ENCODE data around the gene PDLIM1. TPM values are rescaled to one million over a fixed set of nuclear protein-coding genes. Genes with fewer than 3 reads are reported as not detected.

Gene PDLIM1
- total and polyA plus RNA-seq, 2 experiments from 2014 or later, result 111 to 233 TPM

GRCh38 chr10:95246582-95247051, 44.2 kb downstream of the PDLIM1 start:
- Histone ChIP-seq H3K36me3 (ENCODE audit: insufficient read depth) (peaks cover 21% of the 10 kb centered on the region), H2AFZ (no peak overlapping the region), H3F3A (replicated peaks; ENCODE audit: low read depth) (0 out of 2 replicates have a peak, but pooled peaks cover 22% of the 10 kb centered on the region), H3K4me1 (ENCODE audit: insufficient read depth) (peaks cover 27% of the 10 kb centered on the region), H3K4me3 (no peak overlapping the region), H4K20me1 (replicated peaks; ENCODE audit: insufficient read depth) (no peaks in the 10 kb centered on the region; the same call in 1 of the 2 replicates), H3K4me2 (no peak overlapping the region), H3K79me2 (replicated peaks; ENCODE audit: insufficient read depth) (peaks cover 4% of the 10 kb centered on the region), H3K27me3 (ENCODE audit: insufficient read depth) (no peaks in the 10 kb centered on the region), H3K9me2 (ENCODE audit: insufficient read depth) (no peaks in the 10 kb centered on the region), H3K27ac (ENCODE audit: low read depth) (peak overlapping the region; percentile 67)
- Mint-ChIP-seq H3K4me3 (no peak overlapping the region), H3K9me3 (no peaks in the 10 kb centered on the region), H3K36me3 (ENCODE audit: low read depth) (peaks cover 32% of the 10 kb centered on the region), H3K27me3 (ENCODE audit: insufficient read depth, low read depth, poor library complexity) (peaks cover 6% of the 10 kb centered on the region), H3K4me1 (peaks cover 34% of the 10 kb centered on the region), H3K27ac (peak overlapping the region; percentile 37; the same call in 1 of the 2 replicates)
- peak; percentile 96 for DNase-seq (ENCODE audit: low spot score)
- peak; percentile 78 for ATAC-seq
- TF ChIP-seq CTCF (conservative IDR thresholded peaks at IDR 0.05; ENCODE audit: low read depth in 2 of 2) (peak; percentile 89 to 94), ZNF114 (CRISPR knock-in tag; IDR thresholded peaks at IDR 0.05) (no peak)

- peak overlapping the region; percentile 64; the same call in 1 of the 2 replicates for H3K27ac ChIP-seq (ENCODE audit: low read depth)
- Mint-ChIP-seq H3K9me3 (no peaks in the 10 kb centered on the region), H3K4me1 (peaks cover 30% of the 10 kb centered on the region), H3K27me3 (ENCODE audit: insufficient read depth, low read depth, poor library complexity) (peaks cover 6% of the 10 kb centered on the region), H3K4me3 (no peak overlapping the region), H3K27ac (no peak overlapping the region; the same call in 1 of the 2 replicates), H3K36me3 (ENCODE audit: low read depth) (peaks cover 39% of the 10 kb centered on the region)
- peaks cover 9% of the 10 kb centered on the region for H3K79me2 ChIP-seq (replicated peaks; ENCODE audit: insufficient read depth)
- H3K4me1 ChIP-seq (ENCODE audit: insufficient read depth), result peaks cover 26% of the 10 kb centered on the region
- H3F3A ChIP-seq (replicated peaks; ENCODE audit: low read depth), result 0 out of 2 replicates have a peak, but pooled peaks cover 22% of the 10 kb centered on the region
- TF ChIP-seq NANOG (IDR thresholded peaks at IDR 0.05; ENCODE audit: borderline replicate concordance) (no peak), JUNB (IDR thresholded peaks at IDR 0.05; ENCODE audit: unreplicated experiment) (no peak), ETS1 (IDR thresholded peaks at IDR 0.05) (no peak), ZNF331 (CRISPR knock-in tag; IDR thresholded peaks at IDR 0.05; ENCODE audit: low read depth) (no peak), CREB1 (CRISPR knock-in tag; IDR thresholded peaks at IDR 0.05; ENCODE audit: low read depth) (no peak), ZNF114 (CRISPR knock-in tag; IDR thresholded peaks at IDR 0.05) (no peak), EZH2phosphoT487 (IDR thresholded peaks at IDR 0.05; ENCODE audit: unreplicated experiment) (no peak)
- DNase-seq (ENCODE audit: low spot score) (no peak), ATAC-seq (no peak)
- no peaks in the 10 kb centered on the region; the same call in 1 of the 2 replicates for H4K20me1 ChIP-seq (replicated peaks; ENCODE audit: insufficient read depth)
- no peak overlapping the region for H2AFZ ChIP-seq
- no peak overlapping the region for H3K4me3 ChIP-seq
- H3K4me2 ChIP-seq, result no peak overlapping the region
- no peaks in the 10 kb centered on the region for H3K9me2 ChIP-seq (ENCODE audit: insufficient read depth)
- H3K36me3 ChIP-seq (ENCODE audit: insufficient read depth), result peaks cover 21% of the 10 kb centered on the region
- H3K27me3 ChIP-seq (ENCODE audit: insufficient read depth), result no peaks in the 10 kb centered on the region
Observed at GRCh38 chr10:95245425-95246055, 45.3 kb downstream of the PDLIM1 start.
